ENCODE results near the gene ADAMTSL2.

Gene ADAMTSL2

DNA sequence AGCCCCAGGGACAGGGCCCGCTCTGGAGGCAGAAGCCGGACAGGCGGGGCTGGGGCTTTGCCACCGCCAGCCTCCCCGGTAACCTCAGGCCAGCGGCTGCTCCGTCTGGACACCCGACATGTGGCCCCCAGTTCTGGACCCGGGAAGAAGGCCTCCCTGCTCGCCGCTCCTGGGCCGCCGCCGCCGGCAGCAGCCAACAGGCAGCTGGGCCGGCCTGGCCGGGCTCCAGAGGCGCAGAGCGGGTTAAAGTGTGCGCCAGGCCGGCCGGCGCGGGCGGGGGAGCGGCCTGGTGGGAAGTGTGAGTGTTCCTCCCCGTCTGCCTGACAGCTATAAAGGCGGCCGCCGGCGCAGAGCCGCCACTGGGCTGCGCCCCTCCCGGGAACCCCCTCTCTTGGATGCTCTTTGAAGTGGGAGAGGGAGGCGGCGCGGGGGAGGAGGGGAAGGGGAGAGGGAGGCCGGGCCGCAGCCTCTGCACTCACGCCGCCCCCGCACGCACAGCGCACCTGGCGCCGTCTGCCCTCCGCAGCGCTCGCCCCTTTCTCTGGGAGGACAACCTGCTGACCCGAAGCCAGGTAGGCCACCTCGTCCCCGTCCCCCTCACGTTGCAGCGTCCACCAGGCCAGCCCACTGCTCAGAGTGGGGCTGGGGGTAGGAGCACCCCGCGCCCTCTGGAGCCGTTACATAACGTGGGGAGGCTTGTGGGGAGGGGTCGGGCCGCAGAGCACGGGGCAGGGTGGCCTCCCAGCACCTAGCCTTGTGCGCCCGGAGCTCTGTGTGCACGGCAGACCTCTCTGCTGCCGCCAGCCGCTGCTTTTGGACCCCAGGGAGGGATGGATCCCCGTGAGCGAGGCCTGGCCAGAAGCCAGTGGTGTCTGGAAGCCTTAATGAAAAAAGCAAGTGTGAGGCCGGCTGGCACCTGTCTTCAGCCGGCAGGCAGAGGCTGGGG lies at the start of gene ADAMTSL2:
ADAMTSL2 (plus strand) TSS at position 359 of the 946 bp plus-strand sequence. CDS start 2,009 bp downstream, outside the sequence.
- FAIRE-seq = no peak
- peak; percentile 46 for DNase-seq (ENCODE audit: low spot score)

- FAIRE-seq (no peak), DNase-seq (ENCODE audit: low spot score) (peak; percentile 30)
These were observed 48.8 kb upstream of the ADAMTSL2 start for GRCh38 chr9:133485531-133486260.

GRCh38 chr9:133487331-133487725 lies 47.2 kb upstream of the ADAMTSL2 start:
- no peak for FAIRE-seq
- DNase-seq (ENCODE audit: low spot score) = no peak

- DNase-seq (ENCODE audit: low spot score) (no peak), FAIRE-seq (no peak)
These were observed 45.7 kb upstream of the ADAMTSL2 start for GRCh38 chr9:133488686-133489252.

GRCh38 chr9:133489253-133490190 lies 45.0 kb upstream of the ADAMTSL2 start:
- DNase-seq (ENCODE audit: low spot score) = no peak
- no peak for FAIRE-seq

DNA sequence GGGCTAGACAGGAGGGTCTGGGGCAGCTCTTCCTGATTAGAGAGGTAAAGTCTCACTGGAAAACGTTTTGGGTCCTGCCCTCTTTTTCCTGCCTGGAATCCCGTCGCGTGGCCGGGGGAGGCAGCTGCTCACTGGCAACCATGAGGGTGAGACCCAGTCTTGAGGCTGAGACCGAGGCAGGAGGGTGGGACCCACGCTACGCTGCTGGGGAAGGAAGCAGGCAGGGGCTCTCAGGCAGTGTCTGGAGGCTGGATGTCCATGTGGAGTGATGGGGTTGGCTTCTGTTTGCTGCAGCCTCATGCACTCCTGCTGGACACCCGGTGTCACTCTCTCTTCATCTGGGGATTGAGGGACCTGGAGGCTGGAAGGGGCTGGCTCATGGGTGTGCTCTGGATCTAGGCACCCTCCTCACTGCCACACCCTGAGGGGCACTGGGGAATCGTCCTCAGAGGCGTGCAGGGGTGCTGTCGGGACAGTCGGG lies 44.3 kb upstream of the ADAMTSL2 start:
- DNase-seq (ENCODE audit: low spot score) (no peak), FAIRE-seq (no peak)

GRCh38 chr9:133490865-133491655 lies 43.4 kb upstream of the ADAMTSL2 start:
- DNase-seq (ENCODE audit: low spot score) = no peak

DNA sequence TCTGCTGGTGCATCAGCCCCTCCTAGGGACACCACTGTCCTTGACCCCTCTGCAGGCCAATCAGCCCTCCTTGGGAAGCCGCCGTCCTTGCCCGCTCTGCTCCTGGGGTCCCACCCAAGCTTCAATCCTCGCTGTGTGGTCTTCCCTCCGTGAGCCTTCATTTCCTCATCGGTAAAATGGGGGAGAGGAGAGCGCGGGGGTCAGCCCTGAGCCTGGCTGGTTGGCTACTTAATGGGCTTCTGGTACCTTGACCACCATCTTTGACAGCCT lies 42.9 kb upstream of the ADAMTSL2 start:
- no peak for DNase-seq (ENCODE audit: low spot score)
- no peak for FAIRE-seq

More at GRCh38 chr9:133490865-133491655, 43.4 kb upstream of the ADAMTSL2 start:
- FAIRE-seq = no peak

- DNase-seq (ENCODE audit: low spot score) (no peak), FAIRE-seq (no peak)
These were observed 42.2 kb upstream of the ADAMTSL2 start for GRCh38 chr9:133492061-133493021.

DNA sequence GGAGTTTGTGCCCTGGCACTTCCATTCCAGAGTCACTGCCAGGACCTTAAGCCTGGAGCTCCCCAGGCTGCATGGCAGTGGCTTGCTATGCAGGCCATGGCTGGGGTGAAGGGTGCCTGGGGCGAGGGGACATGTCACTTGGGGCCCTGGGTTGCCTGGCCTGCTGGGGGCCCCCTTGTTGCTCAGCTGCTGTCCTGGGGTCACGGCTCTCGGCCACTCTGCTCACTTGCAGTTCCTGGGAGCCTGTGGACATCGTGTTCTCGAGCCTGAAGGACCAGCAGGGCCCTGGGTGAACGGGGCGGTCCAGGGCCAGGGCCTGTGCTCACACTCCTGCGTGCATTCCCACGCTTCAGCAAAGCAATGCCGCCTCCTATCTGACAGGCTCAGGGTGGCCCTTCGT lies 41.1 kb upstream of the ADAMTSL2 start:
- DNase-seq (ENCODE audit: low spot score) = no peak
- no peak for FAIRE-seq

DNA sequence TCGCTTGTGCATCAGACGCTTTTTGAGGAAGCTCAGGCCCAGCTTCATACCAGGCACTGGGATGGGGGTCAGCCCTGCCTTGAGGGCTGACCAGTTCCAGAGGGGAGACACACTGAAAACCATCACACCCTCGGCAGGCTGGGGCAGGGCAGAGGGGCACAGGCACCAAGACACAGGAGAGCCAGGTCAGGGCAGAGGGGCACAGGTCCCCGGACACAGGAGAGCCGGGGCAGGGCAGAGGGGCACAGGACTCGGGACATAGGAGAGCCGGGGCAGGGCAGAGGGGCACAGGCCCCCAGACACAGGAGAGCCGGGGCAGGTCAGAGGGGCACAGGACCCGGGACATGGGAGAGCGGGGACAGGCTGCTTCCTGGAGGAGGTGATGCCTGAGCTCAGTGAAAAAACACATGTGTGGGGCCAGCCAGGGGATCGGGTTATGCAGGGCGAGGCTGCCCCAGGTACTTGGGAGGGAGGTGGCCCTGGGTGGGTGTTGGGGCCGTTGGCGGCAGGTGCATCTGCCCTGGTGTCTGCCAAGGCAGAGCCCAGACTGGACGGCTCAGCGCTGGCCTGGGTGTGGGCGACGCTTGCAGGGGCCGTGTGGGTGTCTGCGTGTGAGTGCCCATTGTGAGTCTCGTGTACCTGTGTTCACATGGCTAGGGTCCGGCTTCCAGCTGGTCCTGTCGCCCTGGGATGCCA lies 40.5 kb upstream of the ADAMTSL2 start:
- FAIRE-seq (no peak), DNase-seq (ENCODE audit: low spot score) (no peak)

DNA sequence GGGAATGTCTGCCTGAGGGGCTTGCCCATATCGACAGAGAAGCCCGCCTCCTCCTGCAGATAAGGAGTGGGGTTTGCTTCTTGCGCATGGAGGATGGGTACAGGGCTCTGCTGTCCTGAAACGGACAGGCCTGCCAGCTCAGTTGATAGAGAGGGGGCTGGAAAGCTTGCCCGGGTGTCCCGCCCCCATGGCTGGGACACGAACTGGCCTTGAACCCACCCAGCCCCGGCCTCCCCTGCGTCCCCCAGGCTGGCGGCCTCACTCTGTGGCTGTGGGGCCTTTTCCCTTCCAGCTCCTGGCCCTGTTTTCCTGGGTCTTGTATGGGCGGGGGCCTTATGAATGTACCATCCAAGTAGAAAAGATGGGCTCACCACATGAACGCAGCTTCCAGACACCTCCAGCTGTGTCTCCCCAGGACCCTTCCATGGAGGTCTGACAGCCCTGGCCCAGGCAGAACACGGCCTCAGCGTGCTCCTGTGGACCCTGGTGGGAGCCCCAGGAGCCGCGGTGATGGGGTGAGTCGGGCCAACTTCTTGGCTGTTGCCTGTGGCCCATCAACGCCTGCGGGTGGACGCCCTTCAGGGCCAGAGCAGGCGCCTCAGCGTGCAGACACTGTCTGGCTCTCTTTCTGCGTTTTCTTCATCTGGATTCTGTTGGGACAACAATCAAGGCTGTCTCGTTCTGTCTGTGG lies 39.7 kb upstream of the ADAMTSL2 start:
- FAIRE-seq = no peak
- DNase-seq (ENCODE audit: low spot score) = no peak

DNA sequence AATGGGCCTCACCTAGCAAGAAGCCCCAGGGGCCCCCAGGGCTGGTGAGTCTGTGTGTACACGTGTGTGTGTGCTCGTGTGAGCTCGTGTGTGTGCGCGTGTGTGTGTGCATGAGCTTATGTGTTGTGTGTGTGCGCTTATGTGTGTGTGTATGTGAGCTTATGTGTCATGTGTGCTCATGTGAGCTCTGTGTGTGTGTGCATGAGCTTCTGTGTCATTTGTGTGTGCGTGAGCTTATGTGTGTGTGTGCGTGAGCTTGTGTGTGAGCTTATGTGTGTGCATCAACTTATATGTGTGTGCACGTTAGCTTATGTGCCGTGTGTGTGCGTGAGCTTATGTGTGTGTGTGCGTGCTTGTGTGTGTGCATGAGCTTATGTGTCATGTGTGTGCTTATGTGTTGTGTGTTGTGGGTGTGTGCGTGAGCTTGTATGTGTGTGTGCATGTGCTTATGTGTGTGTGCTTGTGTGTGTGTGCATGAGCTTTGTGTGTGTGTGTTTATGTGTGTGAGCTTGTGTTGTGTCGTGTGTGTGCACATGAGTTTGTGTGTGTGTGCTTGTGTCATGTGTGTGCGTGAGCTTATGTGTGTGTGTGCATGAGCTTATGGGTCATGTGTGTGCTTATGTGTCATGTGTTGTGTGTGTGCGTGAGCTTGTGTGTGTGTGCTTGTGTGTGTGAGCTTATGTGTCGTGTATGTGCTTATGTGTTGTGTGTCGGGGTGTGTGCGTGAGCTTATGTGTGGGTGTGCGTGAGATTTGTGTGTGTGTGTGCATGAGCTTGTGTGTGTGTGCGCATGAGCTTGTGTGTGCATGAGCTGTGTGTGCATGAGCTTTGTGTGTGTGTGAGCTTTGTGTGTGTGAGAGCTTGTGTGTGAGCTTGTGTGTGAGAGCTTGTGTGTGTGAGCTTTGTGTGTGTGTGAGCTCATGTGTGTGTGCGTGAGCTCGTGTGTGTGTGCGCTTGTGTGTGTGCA lies 38.9 kb upstream of the ADAMTSL2 start:
- DNase-seq (ENCODE audit: low spot score) = no peak
- peak; percentile 91 for FAIRE-seq

GRCh38 chr9:133496861-133497842 lies 37.4 kb upstream of the ADAMTSL2 start:
- FAIRE-seq = no peak
- no peak for DNase-seq (ENCODE audit: low spot score)

GRCh38 chr9:133499132-133499891 lies 35.2 kb upstream of the ADAMTSL2 start:
- DNase-seq (ENCODE audit: low spot score) (no peak), FAIRE-seq (no peak)

Measured in urothelium cell line (cell line).